ENCODE results near the gene TOLLIP. TPM values are rescaled to one million over a fixed set of nuclear protein-coding genes. Genes with fewer than 3 reads are reported as not detected.
A peak's percentile ranks its signal among the peaks of the same experiment; 100 is the strongest.

Gene TOLLIP
- total RNA-seq, 5 donors from 2014 or later (not counting 1 experiment from before 2014, with no cell fraction given): 44.4 to 54.1 (median 50.8) TPM

- Histone ChIP-seq H3K9me3 (no peaks in the 10 kb centered on the region), H3K4me3 (ENCODE audit: control insufficient read depth in 1 of 2, extremely low read depth in 1 of 2, low read length in 1 of 2) (no peak overlapping the region), H3K4me1 (ENCODE audit: control insufficient read depth in 1 of 2, extremely low read depth in 1 of 2, insufficient read depth in 2 of 2, low read length in 2 of 2) (peaks cover 0 to 57% of the 10 kb centered on the region in 2 experiments), H3K27me3 (replicated peaks in 1 of 2; ENCODE audit: control insufficient read depth in 2 of 2, extremely low read depth in 1 of 2, insufficient read depth in 2 of 2, low read length in 1 of 2) (no peaks in the 10 kb centered on the region), H3K27ac (ENCODE audit: low read length) (no peak overlapping the region), H3K36me3 (ENCODE audit: control insufficient read depth in 2 of 2, extremely low read depth in 1 of 2, insufficient read depth in 1 of 2, low read length in 1 of 2) (peaks cover 31 to 35% of the 10 kb centered on the region in 2 donors)
- ChIA-PET POLR2A (no interaction called here), CTCF (no interaction called here)
- H3K9me3 Mint-ChIP-seq: no peaks in the 10 kb centered on the region
- H3K4me3 Mint-ChIP-seq: no peak overlapping the region
- 87% methylated on average over 21 of the region's 32 CpGs for WGBS (ENCODE audit: insufficient coverage)
- H3K27ac Mint-ChIP-seq: no peak overlapping the region
- ATAC-seq (replicated peaks in 1 of 4): peak in 1 of 4 experiments; percentile 14
- peak in 2 of 35 experiments; percentile 38 to 62 for DNase-seq
- no peaks in the 10 kb centered on the region for H3K4me1 Mint-ChIP-seq
- H3K27me3 Mint-ChIP-seq: no peaks in the 10 kb centered on the region
- peaks cover 20% of the 10 kb centered on the region for H3K36me3 Mint-ChIP-seq
Observed at GRCh38 chr11:1276041-1276790, 33.2 kb downstream of the TOLLIP start.

GRCh38 chr11:1275021-1275420, 34.4 kb downstream of the TOLLIP start:
- H3K36me3 Mint-ChIP-seq: peaks cover 16% of the 10 kb centered on the region
- Histone ChIP-seq H3K27me3 (replicated peaks in 1 of 2; ENCODE audit: control insufficient read depth in 2 of 2, extremely low read depth in 1 of 2, insufficient read depth in 2 of 2, low read length in 1 of 2) (no peaks in the 10 kb centered on the region), H3K4me1 (ENCODE audit: control insufficient read depth in 1 of 2, extremely low read depth in 1 of 2, insufficient read depth in 2 of 2, low read length in 2 of 2) (peaks cover 0 to 69% of the 10 kb centered on the region in 2 experiments), H3K4me3 (ENCODE audit: control insufficient read depth in 1 of 2, extremely low read depth in 1 of 2, low read length in 1 of 2) (no peak overlapping the region), H3K36me3 (ENCODE audit: control insufficient read depth in 2 of 2, extremely low read depth in 1 of 2, insufficient read depth in 1 of 2, low read length in 1 of 2) (peaks cover 23 to 28% of the 10 kb centered on the region in 2 donors), H3K9me3 (no peaks in the 10 kb centered on the region), H3K27ac (ENCODE audit: low read length) (no peak overlapping the region)
- ATAC-seq (replicated peaks in 1 of 4): no peak
- H3K4me1 Mint-ChIP-seq: no peaks in the 10 kb centered on the region
- WGBS (ENCODE audit: insufficient coverage): 96% methylated on average over 13 of the region's 18 CpGs
- H3K27me3 Mint-ChIP-seq: no peaks in the 10 kb centered on the region
- H3K4me3 Mint-ChIP-seq: no peak overlapping the region
- ChIA-PET CTCF (no interaction called here), POLR2A (no interaction called here)
- no peaks in the 10 kb centered on the region for H3K9me3 Mint-ChIP-seq
- no peak overlapping the region for H3K27ac Mint-ChIP-seq
- no peak for DNase-seq

- Mint-ChIP-seq H3K36me3 (peaks cover 16% of the 10 kb centered on the region), H3K27me3 (no peaks in the 10 kb centered on the region), H3K9me3 (no peaks in the 10 kb centered on the region), H3K4me3 (no peak overlapping the region), H3K27ac (no peak overlapping the region), H3K4me1 (no peaks in the 10 kb centered on the region)
- Histone ChIP-seq H3K36me3 (ENCODE audit: control insufficient read depth in 2 of 2, extremely low read depth in 1 of 2, insufficient read depth in 1 of 2, low read length in 1 of 2) (peaks cover 22 to 25% of the 10 kb centered on the region in 2 donors), H3K9me3 (no peaks in the 10 kb centered on the region), H3K4me1 (ENCODE audit: control insufficient read depth in 1 of 2, extremely low read depth in 1 of 2, insufficient read depth in 2 of 2, low read length in 2 of 2) (peaks cover 0 to 74% of the 10 kb centered on the region in 2 experiments), H3K27me3 (replicated peaks in 1 of 2; ENCODE audit: control insufficient read depth in 2 of 2, extremely low read depth in 1 of 2, insufficient read depth in 2 of 2, low read length in 1 of 2) (no peaks in the 10 kb centered on the region), H3K4me3 (ENCODE audit: control insufficient read depth in 1 of 2, extremely low read depth in 1 of 2, low read length in 1 of 2) (no peak overlapping the region), H3K27ac (ENCODE audit: low read length) (no peak overlapping the region)
- whole genome bisulfite sequencing (ENCODE audit: insufficient coverage): 97% methylated on average over 11 of the region's 14 CpGs
- ATAC-seq (replicated peaks in 1 of 4) (no peak), DNase-seq (no peak)
- ChIA-PET CTCF (no interaction called here), POLR2A (no interaction called here)
Observed at GRCh38 chr11:1274501-1274900, 34.9 kb downstream of the TOLLIP start.

- H3K27ac ChIP-seq (ENCODE audit: low read length): no peak overlapping the region
- no peak overlapping the region for H3K4me3 ChIP-seq (ENCODE audit: control insufficient read depth in 1 of 2, extremely low read depth in 1 of 2, low read length in 1 of 2)
- H3K4me1 ChIP-seq (ENCODE audit: control insufficient read depth in 1 of 2, extremely low read depth in 1 of 2, insufficient read depth in 2 of 2, low read length in 2 of 2): peaks cover 0 to 74% of the 10 kb centered on the region in 2 experiments
- POLR2A ChIA-PET: no interaction called here
- no peaks in the 10 kb centered on the region for H3K9me3 Mint-ChIP-seq
- H3K27me3 ChIP-seq (replicated peaks in 1 of 2; ENCODE audit: control insufficient read depth in 2 of 2, extremely low read depth in 1 of 2, insufficient read depth in 2 of 2, low read length in 1 of 2): no peaks in the 10 kb centered on the region
- peaks cover 0 to 6% (median 0%) of the 10 kb centered on the region in 3 donors for H3K4me1 Mint-ChIP-seq
- no peak for DNase-seq
- H3K27me3 Mint-ChIP-seq: no peaks in the 10 kb centered on the region
- H3K36me3 Mint-ChIP-seq: peaks cover 12% of the 10 kb centered on the region
- H3K36me3 ChIP-seq (ENCODE audit: control insufficient read depth in 2 of 2, extremely low read depth in 1 of 2, insufficient read depth in 1 of 2, low read length in 1 of 2): peaks cover 12 to 16% of the 10 kb centered on the region in 2 donors
- H3K9me3 ChIP-seq: no peaks in the 10 kb centered on the region
- H3K27ac Mint-ChIP-seq: no peak overlapping the region
- WGBS (ENCODE audit: insufficient coverage): 96% methylated on average over 25 of the region's 30 CpGs
- no peak overlapping the region for H3K4me3 Mint-ChIP-seq
- CTCF ChIA-PET: no interaction called here
- no peak for ATAC-seq (replicated peaks in 1 of 4)
Observed at GRCh38 chr11:1272531-1272930, 36.9 kb downstream of the TOLLIP start.

- ATAC-seq (replicated peaks in 1 of 4): no peak
- WGBS (ENCODE audit: insufficient coverage): 86% methylated on average over 7 of the region's 30 CpGs
- Histone ChIP-seq H3K4me3 (ENCODE audit: control insufficient read depth in 1 of 2, extremely low read depth in 1 of 2, low read length in 1 of 2) (no peak overlapping the region), H3K27me3 (replicated peaks in 1 of 2; ENCODE audit: control insufficient read depth in 2 of 2, extremely low read depth in 1 of 2, insufficient read depth in 2 of 2, low read length in 1 of 2) (no peaks in the 10 kb centered on the region), H3K4me1 (ENCODE audit: control insufficient read depth in 1 of 2, extremely low read depth in 1 of 2, insufficient read depth in 2 of 2, low read length in 2 of 2) (peaks cover 0 to 69% of the 10 kb centered on the region in 2 experiments), H3K9me3 (no peaks in the 10 kb centered on the region), H3K36me3 (ENCODE audit: control insufficient read depth in 2 of 2, extremely low read depth in 1 of 2, insufficient read depth in 1 of 2, low read length in 1 of 2) (peaks cover 10 to 11% of the 10 kb centered on the region in 2 donors), H3K27ac (ENCODE audit: low read length) (no peak overlapping the region)
- Mint-ChIP-seq H3K27ac (no peak overlapping the region), H3K27me3 (no peaks in the 10 kb centered on the region), H3K4me1 (peaks cover 0 to 12% (median 0%) of the 10 kb centered on the region in 3 donors), H3K4me3 (no peak overlapping the region), H3K36me3 (peaks cover 9% of the 10 kb centered on the region), H3K9me3 (no peaks in the 10 kb centered on the region)
- ChIA-PET CTCF (no interaction called here), POLR2A (no interaction called here)
- no peak for DNase-seq
Observed at GRCh38 chr11:1271927-1272326, 37.5 kb downstream of the TOLLIP start.

- ATAC-seq (replicated peaks in 1 of 4) (no peak), DNase-seq (no peak)
- ChIA-PET POLR2A (no interaction called here), CTCF (no interaction called here)
- Histone ChIP-seq H3K9me3 (no peaks in the 10 kb centered on the region), H3K4me1 (ENCODE audit: control insufficient read depth in 1 of 2, extremely low read depth in 1 of 2, insufficient read depth in 2 of 2, low read length in 2 of 2) (peaks cover 0 to 64% of the 10 kb centered on the region in 2 experiments), H3K4me3 (ENCODE audit: control insufficient read depth in 1 of 2, extremely low read depth in 1 of 2, low read length in 1 of 2) (no peak overlapping the region), H3K27ac (ENCODE audit: low read length) (no peak overlapping the region), H3K27me3 (replicated peaks in 1 of 2; ENCODE audit: control insufficient read depth in 2 of 2, extremely low read depth in 1 of 2, insufficient read depth in 2 of 2, low read length in 1 of 2) (no peaks in the 10 kb centered on the region), H3K36me3 (ENCODE audit: control insufficient read depth in 2 of 2, extremely low read depth in 1 of 2, insufficient read depth in 1 of 2, low read length in 1 of 2) (peaks cover 6 to 9% of the 10 kb centered on the region in 2 donors)
- Mint-ChIP-seq H3K27ac (no peak overlapping the region), H3K36me3 (peaks cover 6% of the 10 kb centered on the region), H3K9me3 (no peaks in the 10 kb centered on the region), H3K27me3 (no peaks in the 10 kb centered on the region), H3K4me3 (no peak overlapping the region), H3K4me1 (peaks cover 0 to 16% (median 0%) of the 10 kb centered on the region in 3 donors)
- 86% methylated on average over 6 of the region's 9 CpGs for WGBS (ENCODE audit: insufficient coverage)
Observed at GRCh38 chr11:1271406-1271805, 38.0 kb downstream of the TOLLIP start.

Measured in T-cell (primary cell).